Measurements from ENCODE around the gene CKS2. TPM values are rescaled to one million over a fixed set of nuclear protein-coding genes. Genes with fewer than 3 reads are reported as not detected.

The CKS2 gene
- total RNA-seq, 4 donors from 2014 or later: 14.5 to 28.8 (median 16.0) TPM; not detected in 1

GRCh38 chr9:89277043-89277442, 34.0 kb upstream of the CKS2 start:
- in situ Hi-C loops (cut with MboI; ENCODE audit: low pct_ligation_motif_present in 1 of 4, low pct_unique_long_range_greater_than_20kb in 1 of 4, low sequenced_read_pairs in 3 of 4): no loop called here
- Histone ChIP-seq H3K36me3 (peaks cover 0 to 2% (median 0%) of the 10 kb centered on the region in 4 donors), H3K4me3 (no peak overlapping the region), H3K4me1 (peaks cover 0 to 7% (median 1%) of the 10 kb centered on the region in 4 donors), H3K9me3 (peaks cover 20% of the 10 kb centered on the region in 2 donors), H3K27me3 (no peaks in the 10 kb centered on the region), H3K27ac (no peak overlapping the region)
- 60 to 98% methylated on average over 1 to 2 of the region's 2 CpGs for WGBS, 2 donors (ENCODE audit: low coverage in 1 of 2)
- DNase-seq: no peak
- no peak for TF ChIP-seq EP300 (IDR thresholded peaks at IDR 0.05; ENCODE audit: low read depth)
- TF ChIP-seq POLR2AphosphoS5 (IDR thresholded peaks at IDR 0.05): no peak
- no peak for TF ChIP-seq CTCF (IDR thresholded peaks at IDR 0.05)
- intact Hi-C loops (cut with DNase I; ENCODE audit: low total_unique reads): no loop called here

- Histone ChIP-seq H3K4me3 (no peak overlapping the region), H3K27ac (no peak overlapping the region), H3K4me1 (peaks cover 0 to 7% (median 3%) of the 10 kb centered on the region in 4 donors), H3K27me3 (no peaks in the 10 kb centered on the region), H3K9me3 (peaks cover 20% of the 10 kb centered on the region in 2 donors), H3K36me3 (peaks cover 0 to 2% (median 0%) of the 10 kb centered on the region in 4 donors)
- intact Hi-C loops (cut with DNase I; ENCODE audit: low total_unique reads): no loop called here
- in situ Hi-C loops (cut with MboI; ENCODE audit: low pct_ligation_motif_present in 1 of 4, low pct_unique_long_range_greater_than_20kb in 1 of 4, low sequenced_read_pairs in 3 of 4): no loop called here
- peak; percentile 13 for DNase-seq
- TF ChIP-seq EP300 (IDR thresholded peaks at IDR 0.05; ENCODE audit: low read depth) (no peak), POLR2A (IDR thresholded peaks at IDR 0.05) (no peak), POLR2AphosphoS5 (IDR thresholded peaks at IDR 0.05) (no peak)
These were observed 33.5 kb upstream of the CKS2 start for GRCh38 chr9:89277454-89277853.

GRCh38 chr9:89278551-89278950, 32.4 kb upstream of the CKS2 start:
- WGBS, 2 donors (ENCODE audit: low coverage in 1 of 2): 77% methylated on average over 2 of the region's 2 CpGs; no CpG with 5 or more reads in 1 of the 2 donors
- intact Hi-C loops (cut with DNase I; ENCODE audit: low total_unique reads) (no loop called here), in situ Hi-C loops (cut with MboI; ENCODE audit: low pct_ligation_motif_present in 1 of 4, low pct_unique_long_range_greater_than_20kb in 1 of 4, low sequenced_read_pairs in 3 of 4) (no loop called here)
- Histone ChIP-seq H3K36me3 (peaks cover 0 to 2% (median 0%) of the 10 kb centered on the region in 4 donors), H3K27me3 (no peaks in the 10 kb centered on the region), H3K4me1 (peaks cover 0 to 9% (median 3%) of the 10 kb centered on the region in 4 donors), H3K9me3 (peaks cover 9 to 11% of the 10 kb centered on the region in 2 donors), H3K27ac (no peak overlapping the region), H3K4me3 (no peak overlapping the region)
- DNase-seq: no peak
- TF ChIP-seq EP300 (IDR thresholded peaks at IDR 0.05; ENCODE audit: low read depth): no peak
- TF ChIP-seq CTCF (IDR thresholded peaks at IDR 0.05): no peak
- TF ChIP-seq POLR2A (IDR thresholded peaks at IDR 0.05): no peak

- peaks cover 0 to 2% (median 0%) of the 10 kb centered on the region in 4 donors for H3K36me3 ChIP-seq
- peaks cover 0 to 9% (median 3%) of the 10 kb centered on the region in 4 donors for H3K4me1 ChIP-seq
- peaks cover 3 to 4% of the 10 kb centered on the region in 2 donors for H3K9me3 ChIP-seq
- no peaks in the 10 kb centered on the region for H3K27me3 ChIP-seq
- H3K4me3 ChIP-seq: no peak overlapping the region
- H3K27ac ChIP-seq: no peak overlapping the region
- TF ChIP-seq CTCF (IDR thresholded peaks at IDR 0.05): peak; percentile 71 to 80 (median 75)
- TF ChIP-seq POLR2A (IDR thresholded peaks at IDR 0.05): no peak
- WGBS, 2 donors (ENCODE audit: low coverage in 1 of 2): 59 to 67% methylated on average over 3 to 5 of the region's 5 CpGs
- in situ Hi-C loops (cut with MboI; ENCODE audit: low pct_ligation_motif_present in 1 of 4, low pct_unique_long_range_greater_than_20kb in 1 of 4, low sequenced_read_pairs in 3 of 4) (no loop called here), intact Hi-C loops (cut with DNase I; ENCODE audit: low total_unique reads) (no loop called here)
- DNase-seq: no peak
These were observed 31.8 kb upstream of the CKS2 start for GRCh38 chr9:89278997-89279739.
